H1 (cell line): ENCODE measurements around the gene ZNF282.
"Not testable (repeated sequence)": the region's sequence is repeated elsewhere in the genome, so short reads cannot be mapped to it uniquely, and the experiment has no call there.

Source experiments
- CHD1 ChIP-seq: IDR thresholded peaks from 2 replicates; pipeline ENCODE4 v1.6.1; 2012; ENCODE audit warnings: low read depth, low read length, improper control_type of control experiment
- CREB1 ChIP-seq: IDR thresholded peaks from 2 replicates; pipeline ENCODE4 v1.6.1; 2012; ENCODE audit warnings: inconsistent platforms
- EGR1 ChIP-seq: IDR thresholded peaks from 2 replicates; pipeline ENCODE4 v1.6.1; 2011; ENCODE audit warnings: low read depth, low read length, borderline replicate concordance
- GTF2F1 ChIP-seq: IDR thresholded peaks from 2 replicates; pipeline ENCODE4 v1.6.1; 2012; ENCODE audit warnings: low read depth, low read length, improper control_type of control experiment, borderline replicate concordance
- JUND ChIP-seq: IDR thresholded peaks from 2 replicates; pipeline ENCODE4 v1.6.1; 2011; ENCODE audit warnings: mild to moderate bottlenecking, improper control_type of control experiment, low read length
- KDM5A ChIP-seq: fragments of 200-600 bp; IDR thresholded peaks from 2 replicates; pipeline ENCODE4 v1.7.1; 2012; ENCODE audit warnings: mild to moderate bottlenecking, low read length, inconsistent platforms, mixed read lengths
- POLR2A ChIP-seq, 2 experiments: IDR thresholded peaks; 1 replicate in 1 of 2; 2 replicates in 1 of 2; pipeline ENCODE4 v1.6.1; 2011; ENCODE audit warnings: low read depth in 2 of 2, low read length in 2 of 2, mild to moderate bottlenecking in 2 of 2; ENCODE audit errors: control extremely low read depth in 1 of 2
- TCF12 ChIP-seq: IDR thresholded peaks from 2 replicates; pipeline ENCODE4 v1.6.1; 2011; ENCODE audit warnings: low read depth, mild to moderate bottlenecking, low read length
- TF ChIP-seq, protein P1 (sequence below), 3 experiments: IDR thresholded peaks; 1 replicate in 2 of 3; 2 replicates in 1 of 3; pipeline versions ENCODE4 v1.5.1 to v1.6.1; 2011; ENCODE audit warnings: low read length in 3 of 3, mild to moderate bottlenecking in 3 of 3, inconsistent platforms in 2 of 3, low read depth in 1 of 3, moderate library complexity in 1 of 3; ENCODE audit not compliant: insufficient read depth in 1 of 3; ENCODE audit errors: control extremely low read depth in 1 of 3

DNA sequence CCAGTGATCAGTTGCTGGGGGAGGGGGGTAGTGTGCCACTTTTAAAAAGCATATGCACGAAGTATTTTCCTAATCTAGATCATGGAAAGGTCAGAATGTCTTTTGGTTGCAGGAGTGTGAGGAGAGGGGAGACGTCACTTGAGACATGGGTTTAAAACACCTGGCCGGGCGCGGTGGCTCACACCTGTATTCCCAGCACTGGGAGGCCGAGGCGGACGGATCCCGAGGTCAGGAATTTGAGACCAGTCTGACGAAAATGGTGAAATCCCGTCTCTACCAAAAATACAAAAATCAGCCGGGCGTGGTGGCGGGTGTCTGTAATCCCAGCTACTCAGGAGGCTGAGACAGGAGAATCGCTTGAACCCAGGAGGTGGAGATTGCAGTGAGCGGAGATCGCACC lies 31.0 kb downstream of the ZNF282 start:
- TF ChIP-seq, protein P1, sequence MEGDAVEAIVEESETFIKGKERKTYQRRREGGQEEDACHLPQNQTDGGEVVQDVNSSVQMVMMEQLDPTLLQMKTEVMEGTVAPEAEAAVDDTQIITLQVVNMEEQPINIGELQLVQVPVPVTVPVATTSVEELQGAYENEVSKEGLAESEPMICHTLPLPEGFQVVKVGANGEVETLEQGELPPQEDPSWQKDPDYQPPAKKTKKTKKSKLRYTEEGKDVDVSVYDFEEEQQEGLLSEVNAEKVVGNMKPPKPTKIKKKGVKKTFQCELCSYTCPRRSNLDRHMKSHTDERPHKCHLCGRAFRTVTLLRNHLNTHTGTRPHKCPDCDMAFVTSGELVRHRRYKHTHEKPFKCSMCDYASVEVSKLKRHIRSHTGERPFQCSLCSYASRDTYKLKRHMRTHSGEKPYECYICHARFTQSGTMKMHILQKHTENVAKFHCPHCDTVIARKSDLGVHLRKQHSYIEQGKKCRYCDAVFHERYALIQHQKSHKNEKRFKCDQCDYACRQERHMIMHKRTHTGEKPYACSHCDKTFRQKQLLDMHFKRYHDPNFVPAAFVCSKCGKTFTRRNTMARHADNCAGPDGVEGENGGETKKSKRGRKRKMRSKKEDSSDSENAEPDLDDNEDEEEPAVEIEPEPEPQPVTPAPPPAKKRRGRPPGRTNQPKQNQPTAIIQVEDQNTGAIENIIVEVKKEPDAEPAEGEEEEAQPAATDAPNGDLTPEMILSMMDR (IDR thresholded peaks at IDR 0.05; ENCODE audit: control extremely low read depth in 1 of 3, insufficient read depth in 1 of 3, low read depth in 1 of 3, low read length in 3 of 3) = not testable (repeated sequence)
- TF ChIP-seq GTF2F1; KDM5A; TCF12; JUND; CHD1; EGR1; CREB1; POLR2A (IDR thresholded peaks at IDR 0.05; ENCODE audit: control extremely low read depth in 1 of 2, low read depth in 2 of 2, low read length in 2 of 2): not testable (repeated sequence)
